Measurements from ENCODE around the gene CDH18.
A peak's percentile ranks its signal among the peaks of the same experiment; 100 is the strongest.

Gene CDH18

DNA sequence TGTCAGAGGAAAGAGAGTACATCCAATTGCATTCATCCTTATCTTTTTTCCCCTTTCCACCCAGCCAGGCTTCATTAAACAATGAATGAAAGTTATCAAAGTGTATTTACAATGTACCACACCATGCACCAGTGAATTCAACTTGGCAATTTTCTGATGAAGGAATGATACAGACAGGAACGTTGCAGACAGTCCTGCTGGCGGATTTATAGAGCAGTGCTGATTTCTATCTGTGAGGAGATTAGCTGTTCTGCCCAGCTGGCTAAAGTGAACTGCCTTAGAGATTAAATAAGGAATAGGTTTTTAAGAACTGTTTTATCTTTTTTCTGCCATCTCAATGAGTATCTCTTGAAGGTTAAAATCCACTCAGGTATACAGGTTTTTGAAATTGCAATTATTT, 403.9 kb downstream of the CDH18 start:
- peak; percentile 32 for DNase-seq

DNA sequence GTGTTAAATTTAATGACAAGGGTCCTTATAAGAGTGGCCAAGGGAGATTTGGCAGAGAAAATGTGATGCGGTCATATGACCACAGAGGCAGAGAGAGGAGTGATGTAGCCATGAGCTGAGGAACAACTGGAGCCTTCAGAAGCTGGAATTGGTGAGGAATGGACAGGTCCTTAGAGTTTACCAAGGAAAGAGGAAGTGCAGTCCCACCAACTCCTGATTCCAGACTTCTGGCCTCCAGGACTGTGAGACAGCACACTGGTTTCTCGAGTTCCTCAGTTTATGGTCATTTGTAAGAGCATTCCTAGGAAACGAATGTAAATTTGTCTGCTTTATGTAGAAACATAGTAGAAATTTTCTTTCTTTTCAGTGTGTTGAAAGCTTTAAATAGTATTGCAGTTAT, 410.1 kb downstream of the CDH18 start:
- no peaks in the 10 kb centered on the region for H3K4me1 ChIP-seq
- TF ChIP-seq, protein P1, sequence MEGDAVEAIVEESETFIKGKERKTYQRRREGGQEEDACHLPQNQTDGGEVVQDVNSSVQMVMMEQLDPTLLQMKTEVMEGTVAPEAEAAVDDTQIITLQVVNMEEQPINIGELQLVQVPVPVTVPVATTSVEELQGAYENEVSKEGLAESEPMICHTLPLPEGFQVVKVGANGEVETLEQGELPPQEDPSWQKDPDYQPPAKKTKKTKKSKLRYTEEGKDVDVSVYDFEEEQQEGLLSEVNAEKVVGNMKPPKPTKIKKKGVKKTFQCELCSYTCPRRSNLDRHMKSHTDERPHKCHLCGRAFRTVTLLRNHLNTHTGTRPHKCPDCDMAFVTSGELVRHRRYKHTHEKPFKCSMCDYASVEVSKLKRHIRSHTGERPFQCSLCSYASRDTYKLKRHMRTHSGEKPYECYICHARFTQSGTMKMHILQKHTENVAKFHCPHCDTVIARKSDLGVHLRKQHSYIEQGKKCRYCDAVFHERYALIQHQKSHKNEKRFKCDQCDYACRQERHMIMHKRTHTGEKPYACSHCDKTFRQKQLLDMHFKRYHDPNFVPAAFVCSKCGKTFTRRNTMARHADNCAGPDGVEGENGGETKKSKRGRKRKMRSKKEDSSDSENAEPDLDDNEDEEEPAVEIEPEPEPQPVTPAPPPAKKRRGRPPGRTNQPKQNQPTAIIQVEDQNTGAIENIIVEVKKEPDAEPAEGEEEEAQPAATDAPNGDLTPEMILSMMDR (IDR thresholded peaks at IDR 0.05; ENCODE audit: low read depth, low read length) = no peak
- H3K9me3 ChIP-seq = no peaks in the 10 kb centered on the region
- DNase-seq = no peak
- H3K4me3 ChIP-seq (ENCODE audit: low read depth, low read length) = no peak overlapping the region
- no peaks in the 10 kb centered on the region for H3K36me3 ChIP-seq
- H3K27me3 ChIP-seq = no peaks in the 10 kb centered on the region

More for the DNA sequence above, 403.9 kb downstream of the CDH18 start:
- no peak overlapping the region for H3K4me3 ChIP-seq (ENCODE audit: low read depth, low read length)
- no peaks in the 10 kb centered on the region for H3K36me3 ChIP-seq
- TF ChIP-seq, protein P1 (IDR thresholded peaks at IDR 0.05; ENCODE audit: low read depth, low read length) = no peak
- no peaks in the 10 kb centered on the region for H3K27me3 ChIP-seq
- H3K4me1 ChIP-seq = peaks cover 9% of the 10 kb centered on the region
- no peaks in the 10 kb centered on the region for H3K9me3 ChIP-seq

DNA sequence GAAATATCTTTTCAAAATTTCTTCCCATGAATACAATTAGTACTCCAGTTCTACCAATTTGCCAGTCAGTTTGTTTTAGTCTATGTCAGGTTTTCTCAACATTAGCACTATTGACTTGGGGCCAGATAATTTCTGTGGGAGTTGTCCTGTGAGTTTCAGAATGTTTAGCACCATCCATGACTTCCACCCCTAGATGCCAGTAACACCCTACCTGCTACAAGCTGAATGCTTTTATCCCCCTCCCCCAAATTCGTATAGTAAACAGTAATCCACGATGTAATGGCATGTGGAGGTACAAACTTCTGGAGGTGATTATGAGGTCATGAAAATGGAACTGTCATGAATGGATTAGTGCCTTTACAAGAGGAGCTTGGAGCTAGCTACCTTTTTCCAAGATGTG, 420.0 kb downstream of the CDH18 start:
- no peak for DNase-seq
- H3K36me3 ChIP-seq = no peaks in the 10 kb centered on the region
- no peaks in the 10 kb centered on the region for H3K9me3 ChIP-seq
- H3K4me3 ChIP-seq (ENCODE audit: low read depth, low read length) = no peak overlapping the region
- TF ChIP-seq, protein P1 (IDR thresholded peaks at IDR 0.05; ENCODE audit: low read depth, low read length) = no peak
- H3K4me1 ChIP-seq = peaks cover 11% of the 10 kb centered on the region; the same call in 1 of the 2 replicates
- H3K27me3 ChIP-seq = no peaks in the 10 kb centered on the region

DNA sequence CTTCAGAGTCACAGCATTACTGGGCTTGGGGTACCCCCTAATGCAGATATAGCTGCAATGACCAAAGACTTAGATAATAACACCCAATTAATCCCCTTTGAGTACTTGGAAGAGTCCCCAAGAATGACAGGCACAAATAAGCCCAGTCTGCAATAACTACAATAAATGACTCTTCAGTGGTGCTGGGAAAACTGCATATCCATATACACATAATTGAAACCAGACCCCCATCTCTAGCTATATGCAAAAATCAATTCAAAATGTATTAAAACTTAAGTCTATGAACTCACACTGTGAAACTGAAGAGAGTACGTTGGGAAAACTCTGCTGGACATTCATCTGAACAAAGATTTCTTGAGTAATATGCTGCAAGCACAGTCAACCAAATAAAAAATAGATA, 422.5 kb downstream of the CDH18 start:
- Histone ChIP-seq H3K9me3 (no peaks in the 10 kb centered on the region), H3K4me3 (ENCODE audit: low read depth, low read length) (no peak overlapping the region), H3K27me3 (no peaks in the 10 kb centered on the region), H3K36me3 (no peaks in the 10 kb centered on the region), H3K4me1 (peaks cover 11% of the 10 kb centered on the region; the same call in 1 of the 2 replicates)
- TF ChIP-seq, protein P1 (IDR thresholded peaks at IDR 0.05; ENCODE audit: low read depth, low read length) = no peak
- no peak for DNase-seq

DNA sequence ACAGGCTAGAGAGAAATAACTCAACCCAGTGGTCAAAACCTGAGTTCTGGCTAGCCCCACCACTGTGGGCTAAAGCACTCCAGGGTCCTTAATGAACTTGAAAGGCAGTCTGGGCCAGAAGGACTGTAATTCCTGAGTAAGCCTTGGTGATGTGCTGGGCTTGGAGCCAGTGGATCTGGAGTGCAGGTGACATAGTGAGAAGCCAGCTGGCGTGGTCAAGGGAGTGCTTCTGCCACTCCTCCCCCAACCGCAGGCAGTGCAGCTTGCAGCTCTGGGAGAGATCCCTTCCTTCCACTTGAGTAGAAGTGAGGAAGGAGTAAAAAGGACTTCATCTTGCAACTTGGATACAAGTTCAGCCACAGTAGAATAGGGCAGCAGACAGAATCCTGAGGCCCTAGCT, 424.0 kb downstream of the CDH18 start:
- no peak overlapping the region for H3K4me3 ChIP-seq (ENCODE audit: low read depth, low read length)
- TF ChIP-seq, protein P1 (IDR thresholded peaks at IDR 0.05; ENCODE audit: low read depth, low read length) = no peak
- no peaks in the 10 kb centered on the region for H3K36me3 ChIP-seq

DNA sequence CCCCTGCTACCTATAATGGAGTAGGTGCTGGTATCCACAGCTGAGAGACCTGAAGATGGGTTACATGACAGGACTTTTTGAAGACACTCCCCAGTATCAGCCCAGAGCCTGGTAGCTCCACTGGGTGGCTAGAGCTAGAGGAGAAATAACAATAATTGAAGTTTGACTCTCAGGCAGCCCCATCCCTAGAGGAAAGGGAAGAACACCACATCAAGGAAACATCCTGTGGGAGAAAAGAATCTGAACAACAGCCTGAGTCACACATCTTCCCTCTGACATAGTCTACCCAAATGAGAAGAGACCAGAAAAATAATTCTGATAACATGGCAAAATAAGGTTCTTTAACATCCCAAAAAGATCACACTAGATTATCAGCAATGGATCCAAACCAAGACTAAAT, 432.1 kb downstream of the CDH18 start:
- no peak overlapping the region for H3K4me3 ChIP-seq (ENCODE audit: low read depth, low read length)
- TF ChIP-seq, protein P1 (IDR thresholded peaks at IDR 0.05; ENCODE audit: low read depth, low read length) = no peak
- no peaks in the 10 kb centered on the region for H3K36me3 ChIP-seq
- DNase-seq = no peak
- H3K9me3 ChIP-seq = no peaks in the 10 kb centered on the region
- no peaks in the 10 kb centered on the region for H3K27me3 ChIP-seq
- H3K4me1 ChIP-seq = peaks cover 8% of the 10 kb centered on the region; the same call in 1 of the 2 replicates

More for the DNA sequence above, 424.0 kb downstream of the CDH18 start:
- Histone ChIP-seq H3K4me1 (peaks cover 11% of the 10 kb centered on the region; the same call in 1 of the 2 replicates), H3K9me3 (no peaks in the 10 kb centered on the region), H3K27me3 (no peaks in the 10 kb centered on the region)
- DNase-seq = peak; percentile 69
